ENCODE results near the gene RNGTT.

RNGTT gene

GRCh38 chr6:88670369-88670768 is 293.0 kb downstream of the RNGTT start:
- CTCF ChIA-PET = no interaction called here
- DNase-seq (ENCODE audit: low spot score) = no peak
- no peak overlapping the region for H3K27ac ChIP-seq
- POLR2A ChIA-PET (ENCODE audit: low non-redundant PET) = no interaction called here
- TF ChIP-seq CTCF (conservative IDR thresholded peaks at IDR 0.05; ENCODE audit: low read depth) = no peak

- TF ChIP-seq CTCF (conservative IDR thresholded peaks at IDR 0.05; ENCODE audit: low read depth) = no peak
- POLR2A ChIA-PET (ENCODE audit: low non-redundant PET) = no interaction called here
Observed at GRCh38 chr6:88669475-88669874, 293.9 kb downstream of the RNGTT start.

GRCh38 chr6:88666901-88667300 is 296.5 kb downstream of the RNGTT start:
- TF ChIP-seq CTCF (conservative IDR thresholded peaks at IDR 0.05; ENCODE audit: low read depth) = no peak
- POLR2A ChIA-PET (ENCODE audit: low non-redundant PET) = no interaction called here
- no peak overlapping the region for H3K27ac ChIP-seq
- CTCF ChIA-PET = no interaction called here
- no peak for DNase-seq (ENCODE audit: low spot score)

More at GRCh38 chr6:88669475-88669874, 293.9 kb downstream of the RNGTT start:
- no peak for DNase-seq (ENCODE audit: low spot score)
- CTCF ChIA-PET = interaction anchor here (0.6 kb wide), 1 partner anchor 1494 kb away, joined by 3 read pairs; no protein-coding TSS in a partner anchor
- no peak overlapping the region for H3K27ac ChIP-seq

- TF ChIP-seq CTCF (conservative IDR thresholded peaks at IDR 0.05; ENCODE audit: low read depth) = no peak
- ChIA-PET CTCF (no interaction called here), POLR2A (ENCODE audit: low non-redundant PET) (no interaction called here)
- DNase-seq (ENCODE audit: low spot score) = no peak
- H3K27ac ChIP-seq = no peak overlapping the region
Observed at GRCh38 chr6:88665131-88665530, 298.3 kb downstream of the RNGTT start.

- H3K27ac ChIP-seq = no peak overlapping the region
- POLR2A ChIA-PET (ENCODE audit: low non-redundant PET) = no interaction called here
- TF ChIP-seq CTCF (conservative IDR thresholded peaks at IDR 0.05; ENCODE audit: low read depth) = no peak
- CTCF ChIA-PET = interaction anchor here (0.6 kb wide), 1 partner anchor 935 kb away, joined by 3 read pairs; no protein-coding TSS in a partner anchor
- DNase-seq (ENCODE audit: low spot score) = no peak
Observed at GRCh38 chr6:88663801-88664200, 299.6 kb downstream of the RNGTT start.

GRCh38 chr6:88662653-88663174 is 300.7 kb downstream of the RNGTT start:
- no peak for TF ChIP-seq CTCF (conservative IDR thresholded peaks at IDR 0.05; ENCODE audit: low read depth)
- no peak overlapping the region for H3K27ac ChIP-seq
- ChIA-PET POLR2A (ENCODE audit: low non-redundant PET) (no interaction called here), CTCF (no interaction called here)
- no peak for DNase-seq (ENCODE audit: low spot score)
